PC-9 (cell line): Measurements from ENCODE around the gene LEKR1. TPM values are rescaled to one million over a fixed set of nuclear protein-coding genes. Genes with fewer than 3 reads are reported as not detected.
A peak's percentile ranks its signal among the peaks of the same experiment; 100 is the strongest.

Source experiments
- BruUV-seq: library from RNA; stranded (reverse); fragments of 400-500 nt; replicated peaks from 2 replicates; lab custom pipeline; 2021; lab: Mats Ljungman, UMichigan
- CTCF ChIA-PET: fragments of 300-600 bp; sonication (Branson Sonifier 250); formaldehyde crosslinking; loops from one replicate; lab custom pipeline; 2022; ENCODE audit warnings: antibody characterized with exemption; lab: Charles Lee
- POLR2A ChIA-PET: fragments of 300-600 bp; sonication (Branson Sonifier 250); formaldehyde crosslinking; loops from one replicate; lab custom pipeline; 2022; ENCODE audit warnings: antibody characterized with exemption; ENCODE audit not compliant: unreplicated experiment; lab: Charles Lee
- DNase-seq, 2 experiments: peaks; one replicate each; pipeline versions ENCODE4 v3.0.0 to v3.0.0-alpha.2; 2015 to 2022; ENCODE audit warnings: mixed read lengths in 1 of 2
- H2AFZ ChIP-seq: fragments of 200-600 bp; sonication (generic); 2 replicates; pipeline ENCODE4 v1.8.1; 2017; ENCODE audit warnings: antibody characterized with exemption
- H3F3A ChIP-seq: fragments of 200-600 bp; sonication (generic); 2 replicates; pipeline ENCODE4 v1.8.1; 2017; ENCODE audit warnings: antibody characterized with exemption, mild to moderate bottlenecking, low read depth; ENCODE audit not compliant: insufficient read depth
- H3K27ac ChIP-seq: fragments of 200-600 bp; sonication (generic); 2 replicates; pipeline ENCODE4 v1.6.1; 2016; ENCODE audit warnings: mixed run types
- H3K27me3 ChIP-seq: fragments of 200-600 bp; sonication (generic); 2 replicates; pipeline ENCODE4 v1.6.1; 2016; ENCODE audit warnings: low read depth, mixed run types; ENCODE audit not compliant: insufficient read depth
- H3K36me3 ChIP-seq: fragments of 200-600 bp; sonication (generic); 2 replicates; pipeline ENCODE4 v1.6.1; 2016; ENCODE audit warnings: low read depth, mixed run types
- H3K4me1 ChIP-seq: fragments of 200-600 bp; sonication (generic); replicated peaks from 2 replicates; pipeline ENCODE4 v1.6.1; 2016; ENCODE audit warnings: mixed run types; ENCODE audit not compliant: insufficient read depth
- H3K4me2 ChIP-seq: fragments of 200-600 bp; sonication (generic); 2 replicates; pipeline ENCODE4 v1.6.1; 2017; ENCODE audit warnings: mixed run types
- H3K4me3 ChIP-seq: fragments of 200-600 bp; sonication (generic); 2 replicates; pipeline ENCODE4 v1.6.1; 2016; ENCODE audit warnings: mixed run types
- H3K79me2 ChIP-seq: fragments of 200-600 bp; sonication (generic); 2 replicates; pipeline ENCODE4 v1.6.1; 2017; ENCODE audit warnings: low read depth, mixed run types
- H3K9me2 ChIP-seq: fragments of 200-600 bp; sonication (generic); 2 replicates; pipeline ENCODE4 v1.8.1; 2017; ENCODE audit warnings: mild to moderate bottlenecking; ENCODE audit not compliant: insufficient read depth
- H3K9me3 ChIP-seq: fragments of 200-600 bp; sonication (generic); 2 replicates; pipeline ENCODE4 v1.8.1; 2016; ENCODE audit warnings: low read depth; ENCODE audit not compliant: insufficient read depth
- H4K20me1 ChIP-seq: fragments of 200-600 bp; sonication (generic); 2 replicates; pipeline ENCODE4 v1.8.1; 2017; ENCODE audit not compliant: insufficient read depth
- CTCF ChIP-seq: fragments of 200-600 bp; sonication (generic); conservative IDR thresholded peaks from 2 replicates; pipeline ENCODE4 v1.6.1; 2017; ENCODE audit warnings: mixed run types, antibody characterized with exemption, mild to moderate bottlenecking, moderate library complexity
- EZH2 ChIP-seq: fragments of 200-600 bp; sonication (generic); IDR thresholded peaks from 2 replicates; pipeline ENCODE4 v1.8.0; 2017; ENCODE audit warnings: antibody characterized with exemption, low read depth
- intact Hi-C: fragments of 100-400 bp; cut with micrococcal nuclease; formaldehyde crosslinking; loops from one replicate; pipeline ENCODE4 v1.10.0; 2022; ENCODE audit not compliant: unreplicated experiment
- total RNA-seq: library from RNA; stranded (reverse); gene quantifications from 2 replicates; pipeline ENCODE4 v1.2.3, GENCODE V29; 2021

Gene LEKR1
- total RNA-seq, 1 experiment from 2014 or later, result 3.9 TPM

GRCh38 chr3:156787001-156787400 lies 39.2 kb upstream of the LEKR1 start:
- intact Hi-C loops, result no loop called here
- POLR2A ChIA-PET, result no interaction called here
- H2AFZ ChIP-seq, result no peak overlapping the region

GRCh38 chr3:156787926-156788663 lies 38.1 kb upstream of the LEKR1 start:
- no peak overlapping the region for H3K4me3 ChIP-seq
- CTCF ChIA-PET, result interaction anchor here (0.6 to 0.7 kb wide), 2 partner anchors 55 to 711 kb away, joined by 3 to 5 read pairs; no protein-coding TSS in a partner anchor
- no peaks in the 10 kb centered on the region for H3K9me3 ChIP-seq
- H3K4me2 ChIP-seq, result peak overlapping the region; percentile 28; the same call in 1 of the 2 replicates
- H3K79me2 ChIP-seq, result no peaks in the 10 kb centered on the region
- no TSS peak for BruUV-seq
- TF ChIP-seq EZH2 (no peak), CTCF (no peak)
- peaks cover 6% of the 10 kb centered on the region; the same call in 1 of the 2 replicates for H3K36me3 ChIP-seq
- intact Hi-C loops, result no loop called here
- H3F3A ChIP-seq, result peaks cover 15% of the 10 kb centered on the region
- peak; percentile 43 to 83 for DNase-seq
- peak overlapping the region; percentile 41; the same call in 1 of the 2 replicates for H3K27ac ChIP-seq
- H3K9me2 ChIP-seq, result no peaks in the 10 kb centered on the region
- POLR2A ChIA-PET, result interaction anchor here (0.6 to 0.7 kb wide), 3 partner anchors 25 to 297 kb away, joined by 3 to 5 read pairs (median 5); no protein-coding TSS in a partner anchor
- no peaks in the 10 kb centered on the region for H4K20me1 ChIP-seq
- H2AFZ ChIP-seq, result no peak overlapping the region
- H3K4me1 ChIP-seq, result peaks cover 18% of the 10 kb centered on the region
- no peaks in the 10 kb centered on the region for H3K27me3 ChIP-seq

More at GRCh38 chr3:156787001-156787400, 39.2 kb upstream of the LEKR1 start:
- H4K20me1 ChIP-seq, result no peaks in the 10 kb centered on the region
- H3K36me3 ChIP-seq, result peaks cover 6% of the 10 kb centered on the region; the same call in 1 of the 2 replicates
- H3K27me3 ChIP-seq, result no peaks in the 10 kb centered on the region
- CTCF ChIA-PET, result interaction anchor here (0.7 kb wide), 2 partner anchors 12 to 221 kb away, joined by 4 to 9 read pairs; no protein-coding TSS in a partner anchor
- BruUV-seq, result no TSS peak
- H3K9me3 ChIP-seq, result no peaks in the 10 kb centered on the region
- TF ChIP-seq EZH2 (no peak), CTCF (no peak)
- no peak overlapping the region for H3K4me2 ChIP-seq
- no peak overlapping the region for H3K27ac ChIP-seq
- DNase-seq, result no peak
- no peaks in the 10 kb centered on the region for H3K79me2 ChIP-seq
- H3F3A ChIP-seq, result peaks cover 15% of the 10 kb centered on the region
- H3K9me2 ChIP-seq, result no peaks in the 10 kb centered on the region
- H3K4me1 ChIP-seq, result peaks cover 28% of the 10 kb centered on the region
- H3K4me3 ChIP-seq, result no peak overlapping the region

GRCh38 chr3:156788846-156789245 lies 37.3 kb upstream of the LEKR1 start:
- H3K9me2 ChIP-seq, result no peaks in the 10 kb centered on the region
- no peak overlapping the region for H3K4me3 ChIP-seq
- no peak for DNase-seq
- H3K4me2 ChIP-seq, result peak overlapping the region; percentile 28; the same call in 1 of the 2 replicates
- BruUV-seq, result no TSS peak
- CTCF ChIA-PET, result no interaction called here
- POLR2A ChIA-PET, result interaction anchor here (0.7 kb wide), 2 partner anchors 106 to 297 kb away, joined by 5 read pairs; no protein-coding TSS in a partner anchor
- intact Hi-C loops, result no loop called here
- peaks cover 18% of the 10 kb centered on the region for H3K4me1 ChIP-seq
- no peaks in the 10 kb centered on the region for H3K79me2 ChIP-seq
- TF ChIP-seq CTCF (no peak), EZH2 (no peak)
- H3F3A ChIP-seq, result peaks cover 10% of the 10 kb centered on the region
- H4K20me1 ChIP-seq, result no peaks in the 10 kb centered on the region
- H3K9me3 ChIP-seq, result no peaks in the 10 kb centered on the region
- H2AFZ ChIP-seq, result no peak overlapping the region
- peaks cover 6% of the 10 kb centered on the region; the same call in 1 of the 2 replicates for H3K36me3 ChIP-seq
- H3K27ac ChIP-seq, result peak overlapping the region; percentile 41; the same call in 1 of the 2 replicates
- no peaks in the 10 kb centered on the region for H3K27me3 ChIP-seq
